MCF 10A (cell line): Measurements from ENCODE around the gene MAN2A1. TPM values are rescaled to one million over a fixed set of nuclear protein-coding genes. Genes with fewer than 3 reads are reported as not detected.

ENCODE experiments used
- BruUV-seq: library from RNA; stranded (reverse); fragments of 400-500 nt; replicated peaks from 2 replicates; lab custom pipeline; 2021; lab: Mats Ljungman, UMichigan
- CTCF ChIA-PET: fragments of 300-600 bp; sonication (Branson Sonifier 250); formaldehyde crosslinking; extraction: SDS; loops from one replicate; lab custom pipeline; 2021; ENCODE audit warnings: antibody characterized with exemption, inconsistent platforms; lab: Yijun Ruan, JAX
- POLR2A ChIA-PET: fragments of 300-600, 350-650 bp; sonication (Branson Sonifier 250); formaldehyde crosslinking; extraction: SDS; loops from one replicate; lab custom pipeline; 2020; ENCODE audit warnings: antibody characterized with exemption, inconsistent platforms; lab: Yijun Ruan, JAX
- DNase-seq: peaks from one replicate; pipeline ENCODE4 v3.0.0-alpha.2; 2018; ENCODE audit not compliant: unreplicated experiment
- H3K27ac Mint-ChIP-seq: one replicate; pipeline ENCODE4 v1.8.0; 2022; ENCODE audit warnings: mild to moderate bottlenecking, low read depth, mixed read lengths; ENCODE audit not compliant: unreplicated experiment
- H3K27me3 Mint-ChIP-seq: one replicate; pipeline ENCODE4 v1.8.0; 2022; ENCODE audit warnings: mixed read lengths; ENCODE audit not compliant: insufficient read depth, unreplicated experiment
- H3K36me3 Mint-ChIP-seq: one replicate; pipeline ENCODE4 v1.8.0; 2022; ENCODE audit warnings: mild to moderate bottlenecking, moderate library complexity, mixed read lengths; ENCODE audit not compliant: insufficient read depth, unreplicated experiment
- H3K4me1 Mint-ChIP-seq: one replicate; pipeline ENCODE4 v1.8.0; 2022; ENCODE audit warnings: mixed read lengths; ENCODE audit not compliant: insufficient read depth, unreplicated experiment
- H3K4me3 Mint-ChIP-seq: one replicate; pipeline ENCODE4 v1.8.0; 2022; ENCODE audit warnings: mild to moderate bottlenecking, moderate library complexity, mixed read lengths; ENCODE audit not compliant: unreplicated experiment
- H3K9me3 Mint-ChIP-seq: one replicate; pipeline ENCODE4 v1.8.0; 2022; ENCODE audit warnings: mixed read lengths; ENCODE audit not compliant: unreplicated experiment
- CTCF ChIP-seq: fragments of 200-600 bp; IDR thresholded peaks from one replicate; pipeline ENCODE4 v1.8.0; 2022; ENCODE audit warnings: antibody characterized with exemption, mild to moderate bottlenecking; ENCODE audit not compliant: unreplicated experiment
- intact Hi-C: fragments of 100-400 bp; cut with micrococcal nuclease; formaldehyde crosslinking; loops from 2 replicates; pipeline ENCODE4 v1.14.1; 2022
- total RNA-seq: library from RNA; stranded (reverse); gene quantifications from 2 replicates; pipeline ENCODE4 v1.2.3, GENCODE V29; 2022

MAN2A1 gene
- total RNA-seq, 1 experiment from 2014 or later, result 44.1 TPM

GRCh38 chr5:109676920-109677319 lies 12.8 kb upstream of the MAN2A1 start:
- CTCF ChIA-PET, result interaction anchor here (0.6 kb wide), 1 partner anchor 16 kb away, joined by 3 read pairs; no protein-coding TSS in a partner anchor
- no peak for DNase-seq
- intact Hi-C loops, result no loop called here
- TF ChIP-seq CTCF, result no peak
- no peak overlapping the region for H3K27ac Mint-ChIP-seq
- H3K4me1 Mint-ChIP-seq, result peaks cover 2% of the 10 kb centered on the region
- no peak overlapping the region for H3K4me3 Mint-ChIP-seq
- no peaks in the 10 kb centered on the region for H3K9me3 Mint-ChIP-seq
- POLR2A ChIA-PET, result interaction anchor here (0.6 to 0.9 kb wide), 2 partner anchors 760 to 948 kb away, joined by 3 read pairs; no protein-coding TSS in a partner anchor
- no TSS peak for BruUV-seq
- no peaks in the 10 kb centered on the region for H3K27me3 Mint-ChIP-seq
- no peaks in the 10 kb centered on the region for H3K36me3 Mint-ChIP-seq

- no TSS peak for BruUV-seq
- no peak for DNase-seq
- CTCF ChIA-PET, result no interaction called here
- H3K4me1 Mint-ChIP-seq, result peaks cover 6% of the 10 kb centered on the region
- H3K4me3 Mint-ChIP-seq, result no peak overlapping the region
- POLR2A ChIA-PET, result interaction anchor here (2.0 kb wide), 1 partner anchor 11 kb away, joined by 9 read pairs; the partner anchor contains the start of gene MAN2A1
- TF ChIP-seq CTCF, result no peak
- H3K36me3 Mint-ChIP-seq, result no peaks in the 10 kb centered on the region
- H3K9me3 Mint-ChIP-seq, result no peaks in the 10 kb centered on the region
- no peaks in the 10 kb centered on the region for H3K27me3 Mint-ChIP-seq
- intact Hi-C loops, result no loop called here
- no peak overlapping the region for H3K27ac Mint-ChIP-seq
Measured at GRCh38 chr5:109678447-109678846, 11.3 kb upstream of the MAN2A1 start.

- no peak for DNase-seq
- H3K36me3 Mint-ChIP-seq, result no peaks in the 10 kb centered on the region
- peaks cover 7% of the 10 kb centered on the region for H3K9me3 Mint-ChIP-seq
- peaks cover 6% of the 10 kb centered on the region for H3K4me1 Mint-ChIP-seq
- no peak for TF ChIP-seq CTCF
- intact Hi-C loops, result no loop called here
- no peaks in the 10 kb centered on the region for H3K27me3 Mint-ChIP-seq
- no peak overlapping the region for H3K27ac Mint-ChIP-seq
- no TSS peak for BruUV-seq
- ChIA-PET CTCF (no interaction called here), POLR2A (interaction anchor here (1.3 kb wide), 1 partner anchor 8 kb away, joined by 6 read pairs; the partner anchor contains the start of gene MAN2A1)
- H3K4me3 Mint-ChIP-seq, result no peak overlapping the region
Measured at GRCh38 chr5:109681763-109682162, 8.0 kb upstream of the MAN2A1 start.

- intact Hi-C loops, result no loop called here
- ChIA-PET CTCF (interaction anchor here (0.5 kb wide), 1 partner anchor 1440 kb away, joined by 3 read pairs; no protein-coding TSS in a partner anchor), POLR2A (no interaction called here)
- H3K4me3 Mint-ChIP-seq, result no peak overlapping the region
- H3K4me1 Mint-ChIP-seq, result peaks cover 6% of the 10 kb centered on the region
- peaks cover 7% of the 10 kb centered on the region for H3K9me3 Mint-ChIP-seq
- no peak for TF ChIP-seq CTCF
- H3K27me3 Mint-ChIP-seq, result no peaks in the 10 kb centered on the region
- no TSS peak for BruUV-seq
- no peak for DNase-seq
- no peak overlapping the region for H3K27ac Mint-ChIP-seq
- no peaks in the 10 kb centered on the region for H3K36me3 Mint-ChIP-seq
Measured at GRCh38 chr5:109682383-109682782, 7.3 kb upstream of the MAN2A1 start.
